ENCODE data around the gene ZNF850. TPM values are rescaled to one million over a fixed set of nuclear protein-coding genes. Genes with fewer than 3 reads are reported as not detected.

Gene ZNF850
- total RNA-seq, 1 donor from 2014 or later: 2.3 TPM

DNA sequence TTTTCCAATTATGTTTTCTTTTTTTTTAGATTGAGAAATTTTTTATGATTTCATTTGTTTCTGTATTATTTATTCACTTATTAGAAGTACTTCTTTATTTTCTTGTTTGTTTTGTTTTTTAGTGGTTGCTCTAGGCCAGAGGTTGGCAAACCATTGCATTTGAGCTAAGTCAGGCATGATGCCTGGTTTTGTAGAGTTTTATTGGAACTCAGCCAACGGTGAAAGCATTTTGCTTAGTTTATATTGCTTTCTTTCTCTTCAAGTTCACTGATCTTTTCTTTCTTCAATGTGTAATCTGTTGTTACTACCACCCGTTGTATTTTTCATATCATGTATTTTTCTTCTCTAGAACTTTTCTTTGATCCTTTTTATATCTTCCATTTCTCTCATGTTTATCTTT is 65.5 kb downstream of the ZNF850 start:
- no peak for DNase-seq (ENCODE audit: extremely low read depth, low read depth, low spot score)

DNA sequence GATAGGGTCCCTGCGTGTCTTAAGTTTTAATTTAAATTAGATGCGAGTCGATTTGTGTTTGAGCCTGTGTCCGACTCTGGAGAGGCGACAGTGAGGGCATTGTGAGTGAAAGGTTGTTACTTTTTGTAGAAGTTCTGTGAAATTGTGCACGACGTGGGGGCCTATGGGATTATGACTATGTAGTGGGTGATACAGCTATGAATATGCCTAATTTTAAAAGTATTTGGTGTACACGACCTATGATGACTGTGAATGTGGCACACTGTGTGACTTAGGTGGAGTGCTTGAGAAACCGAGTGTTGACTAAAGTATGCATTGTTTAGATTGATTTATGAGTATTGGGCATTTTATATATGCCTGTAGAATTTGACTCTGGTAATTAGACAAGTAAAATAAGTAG is 84.5 kb downstream of the ZNF850 start:
- no peak for DNase-seq (ENCODE audit: extremely low read depth, low read depth, low spot score)

- DNase-seq (ENCODE audit: extremely low read depth, low read depth, low spot score): peak; percentile 60
Measured at GRCh38 chr19:36687214-36688056, 85.2 kb downstream of the ZNF850 start, which contains the start of gene ZNF567. Gene ZNF567, plus strand, starts transcription at chr19:36687612. Its CDS starts 7,256 bp downstream, at chr19:36694868.

GRCh38 chr19:36686365-36687213 is 86.0 kb downstream of the ZNF850 start:
- DNase-seq (ENCODE audit: extremely low read depth, low read depth, low spot score): no peak

DNA sequence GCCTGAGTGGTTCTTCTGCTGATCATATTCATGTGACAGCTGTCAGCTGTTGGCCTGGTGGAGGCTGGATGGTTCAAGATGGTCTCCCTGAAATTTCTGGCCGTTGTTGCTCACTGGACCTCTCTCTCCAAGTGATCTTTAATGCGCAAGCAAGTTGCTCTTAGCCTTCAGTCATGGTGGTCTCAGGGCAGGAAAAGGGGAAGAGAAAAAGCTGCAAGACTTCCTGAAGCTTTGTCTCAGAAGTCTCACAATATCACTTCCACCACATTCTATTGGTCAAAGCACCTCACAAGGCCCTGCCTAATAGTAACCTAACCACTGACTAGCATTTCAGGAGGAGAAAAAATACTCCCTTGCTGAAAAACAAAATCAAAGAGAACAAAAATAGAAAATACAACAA is 86.8 kb downstream of the ZNF850 start:
- DNase-seq (ENCODE audit: extremely low read depth, low read depth, low spot score): no peak

DNA sequence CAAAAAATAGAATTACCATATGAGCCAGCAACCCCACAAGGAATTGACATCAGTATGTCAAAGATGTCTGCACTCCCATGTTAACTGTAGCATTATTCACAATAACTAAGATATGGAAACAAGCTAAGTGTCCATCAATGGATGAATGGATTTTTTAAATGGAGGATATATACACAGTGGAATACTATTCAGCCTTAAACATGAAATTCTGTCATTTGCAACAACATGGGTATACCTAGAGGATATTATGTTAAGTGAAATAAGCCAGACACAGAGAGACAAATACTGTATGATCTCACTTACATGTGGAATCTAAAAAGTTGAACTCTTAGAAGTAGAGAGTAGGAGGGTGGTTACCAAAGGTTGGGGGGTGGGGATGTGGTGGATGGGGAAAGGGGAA is 93.2 kb downstream of the ZNF850 start:
- no peak for DNase-seq (ENCODE audit: extremely low read depth, low read depth, low spot score)

DNA sequence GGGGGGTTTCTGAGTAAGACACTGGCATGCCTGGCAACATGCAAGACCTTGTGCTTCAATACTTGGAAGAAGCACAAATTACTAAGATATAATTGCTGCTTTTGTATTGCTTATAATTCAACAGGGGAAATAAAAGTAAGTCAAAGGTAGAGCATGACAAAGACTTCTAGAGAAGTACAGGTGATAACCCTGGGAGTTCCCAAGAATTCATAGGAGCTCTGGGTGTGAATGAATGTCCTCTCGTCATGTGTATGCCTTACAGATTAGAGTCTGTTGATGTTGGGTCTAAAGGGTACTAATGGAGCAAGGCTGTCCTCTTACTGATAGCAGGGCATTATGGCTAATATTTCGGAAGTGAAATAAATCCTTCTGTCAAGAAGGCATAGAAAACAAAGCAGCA is 98.4 kb downstream of the ZNF850 start:
- no peak for DNase-seq (ENCODE audit: extremely low read depth, low read depth, low spot score)

GRCh38 chr19:36672368-36672767 is 100.2 kb downstream of the ZNF850 start:
- no peak for DNase-seq (ENCODE audit: extremely low read depth, low read depth, low spot score)

- DNase-seq (ENCODE audit: extremely low read depth, low read depth, low spot score): no peak
Measured at GRCh38 chr19:36668646-36669045, 104.0 kb downstream of the ZNF850 start.

DNA sequence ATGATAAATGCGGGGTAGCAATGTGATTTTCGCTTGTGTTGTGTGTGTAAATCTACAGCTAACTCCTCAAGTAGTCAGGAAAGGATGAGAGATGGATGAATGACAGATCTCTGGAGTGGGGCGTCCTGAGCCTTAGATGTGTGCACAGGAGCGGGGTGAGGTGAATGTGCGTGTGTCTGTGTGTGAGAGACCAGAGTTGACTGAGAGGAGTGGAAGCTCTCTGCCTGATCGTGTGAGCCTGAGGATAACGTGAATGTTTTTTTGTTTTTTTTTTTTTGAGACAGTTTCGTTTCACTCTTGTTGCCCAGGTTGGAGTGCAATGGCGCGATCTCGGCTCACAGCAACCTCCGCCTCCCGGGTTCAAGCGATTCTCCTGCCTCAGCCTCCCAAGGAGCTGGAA is 106.8 kb downstream of the ZNF850 start:
- no peak for DNase-seq (ENCODE audit: extremely low read depth, low read depth, low spot score)

Other genes with a start within 250 kb of the ZNF850 start
- gene ZNF260, start 244.5 kb downstream of the ZNF850 start, total RNA-seq: 12.7 and 13.8 TPM in 2 replicates
- gene ZNF529, start 199.5 kb downstream of the ZNF850 start, total RNA-seq: 4.1 and 8.1 TPM in 2 replicates
- 6.0 and 8.5 TPM in 2 replicates for gene ZNF382, start 167.5 kb downstream of the ZNF850 start, total RNA-seq
- gene ZNF461, start 106.0 kb downstream of the ZNF850 start, total RNA-seq: 5.4 and 12.4 TPM in 2 replicates
- 4.4 and 11.0 TPM in 2 replicates for gene ZNF567, start 85.2 kb downstream of the ZNF850 start, total RNA-seq
- gene ZNF790, start 65.6 kb upstream of the ZNF850 start, total RNA-seq: 4.1 and 8.3 TPM in 2 replicates
- 1.2 and 2.8 TPM in 2 replicates for gene ZNF345, start 78.1 kb upstream of the ZNF850 start, total RNA-seq
- gene ZNF829, start 143.5 kb upstream of the ZNF850 start, total RNA-seq: 1.5 and 1.9 TPM in 2 replicates
- gene ZNF568, start 143.5 kb upstream of the ZNF850 start, total RNA-seq: 5.3 and 12.0 TPM in 2 replicates